A549 (cell line): ENCODE data around the gene TSNAXIP1. TPM values are rescaled to one million over a fixed set of nuclear protein-coding genes. Genes with fewer than 3 reads are reported as not detected.

Experiments
- ATAC-seq, 2 experiments: fragments of 200-7000 bp in 1 of 2; fragments of >200 bp in 1 of 2; cut with Nextera tagmentation in 1 of 2; cut with Tn5 transposase in 1 of 2; 3 replicates each; pipeline versions ENCODE4 v1.8.0 to v1.9.1; 2018 to 2020; ENCODE audit warnings: mild to moderate bottlenecking in 1 of 2, moderate library complexity in 1 of 2
- CTCF ChIA-PET: fragments of 300-600 bp; sonication (Branson Sonifier 250); formaldehyde crosslinking; extraction: SDS; loops from one replicate; lab custom pipeline; 2021; ENCODE audit warnings: antibody characterized with exemption, inconsistent platforms; lab: Yijun Ruan, JAX
- POLR2A ChIA-PET: fragments of 350-600 bp; formaldehyde crosslinking; extraction: SDS; loops from one replicate; lab custom pipeline; 2021; ENCODE audit warnings: antibody characterized with exemption, inconsistent platforms; lab: Yijun Ruan, JAX
- DNase-seq, 2 experiments: peaks; one replicate each; pipeline versions ENCODE4 v3.0.0 to v3.0.0-alpha.2; 2011 to 2016; ENCODE audit warnings: low read depth in 1 of 2, low spot score in 1 of 2
- FAIRE-seq: peaks from 2 replicates; lab custom pipeline; 2011; peaks lifted over from hg19 to GRCh38; lab: Jason Lieb, UNC
- H3K27ac ChIP-seq, 2 experiments: fragments of >200 bp; sonication (Bioruptor Twin); formaldehyde crosslinking; 3 replicates each; pipeline ENCODE4 v1.5.1; 2016 to 2017
- H3K4me1 ChIP-seq: fragments of >200 bp; sonication (Bioruptor Twin); formaldehyde crosslinking; 3 replicates; pipeline ENCODE4 v1.6.1; 2016
- H3K4me2 ChIP-seq: fragments of >200 bp; sonication (Bioruptor Twin); formaldehyde crosslinking; 3 replicates; pipeline ENCODE4 v1.6.1; 2016
- H3K4me3 ChIP-seq: fragments of >200 bp; sonication (Bioruptor Twin); formaldehyde crosslinking; 3 replicates; pipeline ENCODE4 v1.5.1; 2016
- H3K9me3 ChIP-seq: fragments of >200 bp; sonication (Bioruptor Twin); formaldehyde crosslinking; 3 replicates; pipeline ENCODE4 v1.6.1; 2016
- BHLHE40 ChIP-seq: IDR thresholded peaks from 2 replicates; pipeline ENCODE4 v1.6.1; 2012; ENCODE audit warnings: low read depth, low read length, inconsistent platforms
- CTCF ChIP-seq: fragments of >200 bp; sonication (Bioruptor Twin); formaldehyde crosslinking; IDR thresholded peaks from 3 replicates; pipeline ENCODE4 v1.5.1; 2016
- EP300 ChIP-seq, 2 experiments: fragments of >200 bp; sonication (Bioruptor Twin); formaldehyde crosslinking; IDR thresholded peaks; 2 replicates in 1 of 2; 3 replicates in 1 of 2; pipeline ENCODE4 v1.6.1; 2016 to 2017
- FOXS1 ChIP-seq: fragments of 250-450 bp; sonication (Bioruptor Pico); IDR thresholded peaks from 2 replicates; pipeline ENCODE4 v1.5.0; 2020; ENCODE audit warnings: mild to moderate bottlenecking, moderate library complexity
- GATA3 ChIP-seq: IDR thresholded peaks from 2 replicates; pipeline ENCODE4 v1.6.1; 2012; ENCODE audit warnings: borderline replicate concordance
- HDAC2 ChIP-seq: fragments of 200-600 bp; sonication (generic); IDR thresholded peaks from 2 replicates; pipeline ENCODE4 v1.6.1; 2016
- HEYL ChIP-seq: fragments of 250-450 bp; sonication (Bioruptor Pico); IDR thresholded peaks from 2 replicates; pipeline ENCODE4 v1.8.0; 2021; ENCODE audit warnings: mild to moderate bottlenecking, moderate library complexity
- HMGXB4 ChIP-seq: fragments of 250-450 bp; sonication (Bioruptor Pico); IDR thresholded peaks from 2 replicates; pipeline ENCODE4 v1.5.0; 2021; ENCODE audit warnings: mild to moderate bottlenecking, moderate library complexity, borderline replicate concordance
- KDM1A ChIP-seq: fragments of 200-600 bp; sonication (generic); IDR thresholded peaks from 2 replicates; pipeline ENCODE4 v1.6.1; 2016; ENCODE audit warnings: low read depth, mild to moderate bottlenecking
- PHF8 ChIP-seq: fragments of 200-600 bp; sonication (generic); IDR thresholded peaks from 2 replicates; pipeline ENCODE4 v1.6.1; 2016; ENCODE audit warnings: low read depth, mild to moderate bottlenecking, antibody characterized with exemption, moderate library complexity, borderline replicate concordance
- REST ChIP-seq: fragments of 200-600 bp; sonication (generic); IDR thresholded peaks from 2 replicates; pipeline ENCODE4 v1.6.1; 2016; ENCODE audit warnings: antibody characterized with exemption, mild to moderate bottlenecking, moderate library complexity
- RNF2 ChIP-seq: fragments of 200-600 bp; sonication (generic); IDR thresholded peaks from 2 replicates; pipeline ENCODE4 v1.6.1; 2016; ENCODE audit warnings: low read depth, mild to moderate bottlenecking, antibody characterized with exemption, moderate library complexity, borderline replicate concordance
- ZC3H11A ChIP-seq: fragments of 450-650 bp; IDR thresholded peaks from 2 replicates; pipeline ENCODE4 v1.6.1; 2014; ENCODE audit warnings: antibody characterized with exemption, mild to moderate bottlenecking
- WGBS: methylation state at CpG from one replicate; pipeline ENCODE4 v1.1.6; 2017; ENCODE audit errors: missing lambda C conversion rate; 5-methylcytosine and 5-hydroxymethylcytosine counted together
- polyA plus RNA-seq, 4 experiments: library from polyadenylated mRNA; depleted of rRNA in 3 of 4; stranded (reverse); fragments of >200 nt; fragmentation: RNase III in 1 of 4; extraction: RNeasy Plus Mini Kit Qiagen cat#74134 plus additional on column Dnase treatment in 1 of 4; gene quantifications; 2 replicates in 3 of 4; 3 replicates in 1 of 4; pipeline ENCODE4 v1.2.3, GENCODE V29; 2011 to 2017

Gene TSNAXIP1
- polyA plus RNA-seq, 2 of the 4 experiments (the other 2 are of a cell fraction), result 0.68 to 1.1 TPM

GRCh38 chr16:67873435-67874370, 67.0 kb downstream of the TSNAXIP1 start:
- CTCF ChIA-PET, result interaction anchor here (0.9 to 17.4 kb wide), 6 partner anchors 8 to 201 kb away, joined by 3 to 370 read pairs (median 6); partner anchors contain the start of genes CTRL, NRN1L and PSMB10
- WGBS, result 14% methylated on average over 21 of the region's 23 CpGs
- no peak for TF ChIP-seq HMGXB4 (CRISPR knock-in tag)
- TF ChIP-seq BHLHE40, result no peak
- no peak for TF ChIP-seq REST
- no peak for TF ChIP-seq KDM1A
- TF ChIP-seq FOXS1, result no peak
- TF ChIP-seq GATA3, result no peak
- peak; percentile 9 for TF ChIP-seq PHF8
- TF ChIP-seq HEYL (CRISPR knock-in tag), result no peak

GRCh38 chr16:67874372-67874771, 67.7 kb downstream of the TSNAXIP1 start:
- DNase-seq, result no peak
- ChIA-PET POLR2A (no interaction called here), CTCF (interaction anchor here (0.8 to 17.4 kb wide), 7 partner anchors 9 to 206 kb away, joined by 3 to 370 read pairs (median 4); partner anchors contain the start of genes CTRL, NRN1L and PSMB10)
- H3K27ac ChIP-seq, result no peak overlapping the region
- 88% methylated on average over 3 of the region's 3 CpGs for WGBS
- H3K9me3 ChIP-seq, result no peaks in the 10 kb centered on the region
- peak overlapping the region; percentile 99; the same call in 2 of the 3 replicates for H3K4me3 ChIP-seq
- peaks cover 24% of the 10 kb centered on the region; the same call in 2 of the 3 replicates for H3K4me1 ChIP-seq
- no peak for ATAC-seq
- FAIRE-seq, result no peak
- H3K4me2 ChIP-seq, result peak overlapping the region; percentile 99
- no peak for TF ChIP-seq EP300 (IDR thresholded peaks at IDR 0.05)
- no peak for TF ChIP-seq CTCF
- TF ChIP-seq RNF2, result no peak
- no peak for TF ChIP-seq ZC3H11A
- TF ChIP-seq GATA3, result no peak
- TF ChIP-seq HDAC2, result no peak
- TF ChIP-seq HMGXB4 (CRISPR knock-in tag), result no peak
- TF ChIP-seq, all 56 proteins: peak for 0

More at GRCh38 chr16:67873435-67874370, 67.0 kb downstream of the TSNAXIP1 start:
- peak overlapping the region; percentile 95 to 97 for H3K27ac ChIP-seq
- H3K4me1 ChIP-seq, result peaks cover 24% of the 10 kb centered on the region; the same call in 2 of the 3 replicates
- H3K4me2 ChIP-seq, result peak overlapping the region; percentile 99
- ATAC-seq, result peak; percentile 1 to 47; a peak in 4 of 6 replicates
- FAIRE-seq, result no peak
- H3K4me3 ChIP-seq, result peak overlapping the region; percentile 99
- DNase-seq, result no peak
- no peaks in the 10 kb centered on the region for H3K9me3 ChIP-seq
- POLR2A ChIA-PET, result interaction anchor here (0.8 to 0.9 kb wide), 2 partner anchors 11 to 28 kb away, joined by 4 to 5 read pairs; no protein-coding TSS in a partner anchor
